GM12891 (cell line): ENCODE results near the gene PSMB7.
A peak's percentile ranks its signal among the peaks of the same experiment; 100 is the strongest.

ENCODE experiments used
- DNase-seq: peaks from one replicate; pipeline ENCODE4 v3.0.0; 2011; ENCODE audit warnings: low spot score; ENCODE audit not compliant: insufficient read length
- FAIRE-seq: peaks from 2 replicates; lab custom pipeline; 2011; peaks lifted over from hg19 to GRCh38; lab: Jason Lieb, UNC
- PAX5 ChIP-seq: IDR thresholded peaks from 2 replicates; pipeline ENCODE4 v1.6.1; 2011; ENCODE audit warnings: low read length, moderate library complexity, mild to moderate bottlenecking; ENCODE audit not compliant: insufficient read depth, severe bottlenecking
- POLR2A ChIP-seq: IDR thresholded peaks from 2 replicates; pipeline ENCODE4 v1.6.1; 2011; ENCODE audit warnings: low read depth, low read length, control low read depth
- POLR2AphosphoS5 ChIP-seq: IDR thresholded peaks from 2 replicates; pipeline ENCODE4 v1.6.1; 2011; ENCODE audit warnings: low read depth, low read length, control low read depth
- POU2F2 ChIP-seq: IDR thresholded peaks from 2 replicates; pipeline ENCODE4 v1.6.1; 2011; ENCODE audit warnings: low read depth, mild to moderate bottlenecking, control low read depth, low read length, moderate library complexity
- SPI1 ChIP-seq: IDR thresholded peaks from 2 replicates; pipeline ENCODE4 v1.6.1; 2011; ENCODE audit warnings: low read depth, low read length, control low read depth
- TAF1 ChIP-seq: IDR thresholded peaks from 2 replicates; pipeline ENCODE4 v1.6.1; 2011; ENCODE audit warnings: low read depth, low read length, control low read depth

Gene PSMB7

DNA sequence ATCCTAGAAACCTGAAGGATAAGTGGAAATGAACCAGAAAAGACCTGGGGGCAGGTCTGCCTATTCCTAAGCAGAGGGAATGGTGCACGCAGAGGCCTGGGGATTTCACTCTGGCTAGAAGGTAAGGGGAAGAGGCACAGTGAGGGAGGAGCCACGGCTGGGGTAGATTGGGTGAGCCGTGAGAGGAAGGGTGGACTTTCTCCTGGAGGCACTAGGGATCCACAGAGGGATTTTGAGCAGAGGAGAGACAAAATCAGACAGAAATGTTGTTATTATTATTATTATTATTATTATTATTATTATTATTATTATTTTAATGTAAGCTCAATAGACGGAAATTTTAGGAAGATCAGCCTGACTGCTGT is 32.0 kb upstream of the PSMB7 start:
- TF ChIP-seq PAX5 = no peak
- TF ChIP-seq SPI1 = no peak
- TF ChIP-seq POU2F2 = no peak
- no peak for TF ChIP-seq TAF1
- DNase-seq (no peak), FAIRE-seq (no peak)

DNA sequence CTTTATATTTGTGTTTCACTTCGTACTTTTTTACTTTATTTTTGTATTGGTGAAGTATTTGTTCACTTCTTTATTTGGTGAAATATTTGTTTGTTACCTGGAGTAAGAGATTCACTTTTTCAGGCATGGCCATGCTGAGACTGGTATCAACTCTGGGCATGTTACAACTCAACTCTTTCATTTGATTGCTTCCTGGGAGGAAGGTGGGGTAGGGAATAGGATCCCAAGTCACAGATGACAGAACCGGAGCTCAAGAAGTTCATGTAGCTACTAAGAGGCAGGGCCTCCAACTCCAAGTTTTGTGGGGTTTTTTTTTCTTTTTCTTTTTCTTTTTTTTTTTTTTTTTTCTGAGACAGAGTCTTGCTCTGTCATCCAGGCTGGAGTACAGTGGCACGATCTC is 28.9 kb upstream of the PSMB7 start:
- TF ChIP-seq POU2F2 (no peak), SPI1 (no peak), PAX5 (no peak), POLR2A (no peak), TAF1 (no peak), POLR2AphosphoS5 (no peak)
- no peak for DNase-seq
- FAIRE-seq = no peak

DNA sequence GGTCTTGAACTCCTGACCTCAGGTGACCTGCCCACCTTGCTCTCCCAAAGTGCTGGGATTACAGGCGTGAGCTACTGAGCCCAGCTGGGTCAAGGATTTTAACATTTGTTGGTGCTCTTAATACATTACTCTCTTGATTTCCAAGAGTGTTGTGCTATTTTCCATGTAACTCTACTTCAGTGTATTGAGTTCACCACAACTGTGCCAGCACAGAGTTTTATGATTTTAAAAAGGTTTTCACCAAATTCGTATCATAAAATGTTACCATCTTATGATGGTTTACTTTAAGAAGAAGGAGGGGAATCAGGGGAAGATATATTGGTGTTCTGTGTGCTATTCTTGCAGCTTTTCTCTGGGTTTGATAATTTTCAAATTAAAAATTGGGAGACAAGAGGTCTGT is 28.4 kb upstream of the PSMB7 start:
- no peak for FAIRE-seq

DNA sequence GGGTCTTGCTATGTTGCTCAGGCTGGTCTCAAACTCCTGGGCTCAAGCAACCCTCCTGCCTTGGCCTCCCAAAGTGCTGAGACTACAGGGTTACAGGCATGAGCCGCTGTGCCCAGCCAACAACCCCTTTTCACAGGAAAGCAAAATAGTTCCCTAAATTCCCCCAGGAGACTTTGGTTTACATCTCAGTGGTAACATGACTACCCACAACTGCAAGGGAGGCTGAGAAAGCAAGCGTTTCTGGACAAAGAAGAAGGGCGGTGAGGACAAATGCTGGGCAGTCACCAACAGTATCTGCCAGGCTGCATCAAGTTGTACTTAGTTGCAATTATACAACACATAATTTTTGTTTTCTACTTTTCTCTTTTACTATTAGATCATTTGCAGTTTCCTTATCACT is 27.6 kb upstream of the PSMB7 start:
- FAIRE-seq = no peak
- TF ChIP-seq PAX5 (no peak), POLR2A (no peak), SPI1 (no peak), POLR2AphosphoS5 (no peak), POU2F2 (no peak), TAF1 (no peak)

More for the DNA sequence above, 28.4 kb upstream of the PSMB7 start:
- DNase-seq = no peak
- TF ChIP-seq POLR2A = no peak
- TF ChIP-seq POU2F2 = no peak
- no peak for TF ChIP-seq SPI1
- TF ChIP-seq TAF1 = no peak
- no peak for TF ChIP-seq POLR2AphosphoS5

DNA sequence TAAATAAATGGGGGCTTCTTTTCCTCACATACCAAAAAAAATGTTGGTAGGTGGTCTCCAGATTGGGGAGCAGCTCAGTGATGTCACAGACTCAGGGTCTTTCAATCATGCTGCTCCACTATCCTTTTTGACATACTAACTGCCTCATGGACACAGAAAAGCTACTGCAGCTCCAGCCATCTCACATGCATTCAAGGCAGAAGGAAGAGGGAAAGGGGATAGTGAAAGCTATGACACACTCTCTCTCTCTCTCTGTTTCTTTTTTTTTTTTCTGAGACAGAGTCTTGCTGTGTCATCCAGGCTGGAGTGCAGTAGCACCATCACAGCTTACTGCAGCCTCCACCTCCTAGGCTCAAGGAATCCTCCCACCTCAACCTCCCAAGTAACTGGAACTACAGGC is 27.1 kb upstream of the PSMB7 start:
- FAIRE-seq (no peak), DNase-seq (no peak)
- TF ChIP-seq POLR2A = no peak
- no peak for TF ChIP-seq TAF1
- no peak for TF ChIP-seq POU2F2
- TF ChIP-seq PAX5 = no peak
- TF ChIP-seq POLR2AphosphoS5 = no peak
- TF ChIP-seq SPI1 = no peak

More for the DNA sequence above, 27.6 kb upstream of the PSMB7 start:
- DNase-seq = no peak

DNA sequence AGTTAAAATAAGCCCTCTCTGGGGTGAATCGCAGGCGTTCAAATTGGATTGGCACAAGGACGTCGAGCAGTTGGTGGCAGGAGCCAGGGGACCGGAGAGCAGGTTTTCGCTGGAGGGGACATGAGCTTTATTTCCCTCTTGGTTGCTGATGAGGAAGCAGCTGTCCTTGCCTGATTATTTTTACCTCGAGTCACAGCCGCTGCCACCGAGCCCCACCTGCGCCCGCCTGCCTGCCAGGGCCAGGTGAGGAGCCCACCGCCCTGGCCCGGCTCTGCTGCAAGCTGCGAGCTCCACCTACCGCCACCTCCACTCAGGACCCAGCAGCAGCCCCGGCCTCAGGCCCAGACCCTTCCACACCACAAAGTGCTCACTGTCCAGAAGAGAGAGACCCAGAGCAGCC is 26.0 kb upstream of the PSMB7 start:
- no peak for TF ChIP-seq PAX5
- TF ChIP-seq POU2F2 = no peak
- TF ChIP-seq POLR2A = no peak
- no peak for TF ChIP-seq SPI1
- no peak for TF ChIP-seq POLR2AphosphoS5
- TF ChIP-seq TAF1 = no peak
- FAIRE-seq = peak; percentile 23
- no peak for DNase-seq

DNA sequence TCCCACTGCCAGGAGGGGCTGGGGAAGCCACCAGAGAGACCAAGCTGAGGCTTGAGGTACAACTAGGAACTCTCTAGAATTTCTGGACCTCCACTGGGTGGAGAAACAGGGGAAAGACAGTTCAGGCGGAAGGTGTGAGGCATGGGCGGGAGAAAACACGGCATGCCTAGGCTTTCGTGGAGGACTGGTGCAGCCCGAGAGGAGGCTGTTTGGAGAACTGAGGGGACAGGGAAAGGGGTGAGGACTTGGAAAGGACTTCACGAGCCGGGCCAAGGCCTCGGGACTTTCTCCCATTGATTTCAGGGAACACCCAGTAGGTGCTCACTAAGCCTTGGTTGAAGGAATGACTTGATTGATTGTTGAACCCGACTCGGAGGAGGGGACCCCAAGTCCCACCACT is 25.5 kb upstream of the PSMB7 start:
- no peak for FAIRE-seq
- TF ChIP-seq TAF1 = no peak
- no peak for TF ChIP-seq POLR2AphosphoS5
- TF ChIP-seq PAX5 = no peak
- TF ChIP-seq SPI1 = no peak
- TF ChIP-seq POLR2A = no peak
- no peak for TF ChIP-seq POU2F2
- DNase-seq = no peak

DNA sequence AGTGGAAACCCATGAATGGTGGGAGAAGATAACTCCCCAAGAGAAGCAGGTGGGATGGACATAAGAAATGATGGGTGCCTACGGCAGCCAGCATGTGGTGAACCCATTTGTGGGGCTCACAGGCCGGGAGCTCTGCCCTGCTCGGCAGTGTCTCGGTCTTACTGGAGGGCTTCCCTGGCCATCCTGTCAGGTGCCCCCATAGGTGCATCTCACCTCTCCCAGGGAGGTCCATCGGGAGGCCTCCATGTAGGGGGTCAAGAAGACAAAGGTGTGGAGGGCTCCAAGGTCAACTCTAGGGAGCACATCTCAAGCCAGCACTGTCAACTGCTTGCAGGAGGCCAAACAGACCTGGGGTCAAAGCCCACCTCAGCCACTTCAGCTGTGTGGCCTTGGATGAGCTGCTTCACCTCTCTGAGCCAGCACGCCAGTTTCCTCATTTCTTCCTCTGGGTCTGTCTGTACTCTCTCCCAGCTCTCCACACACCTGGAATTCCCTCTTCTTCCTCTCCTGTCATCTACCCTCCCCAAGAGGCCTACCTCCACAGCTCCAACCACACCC is 24.5 kb upstream of the PSMB7 start:
- no peak for TF ChIP-seq POLR2AphosphoS5
- TF ChIP-seq PAX5 = no peak
- TF ChIP-seq POU2F2 = no peak
- TF ChIP-seq TAF1 = no peak
- no peak for DNase-seq
- no peak for FAIRE-seq

DNA sequence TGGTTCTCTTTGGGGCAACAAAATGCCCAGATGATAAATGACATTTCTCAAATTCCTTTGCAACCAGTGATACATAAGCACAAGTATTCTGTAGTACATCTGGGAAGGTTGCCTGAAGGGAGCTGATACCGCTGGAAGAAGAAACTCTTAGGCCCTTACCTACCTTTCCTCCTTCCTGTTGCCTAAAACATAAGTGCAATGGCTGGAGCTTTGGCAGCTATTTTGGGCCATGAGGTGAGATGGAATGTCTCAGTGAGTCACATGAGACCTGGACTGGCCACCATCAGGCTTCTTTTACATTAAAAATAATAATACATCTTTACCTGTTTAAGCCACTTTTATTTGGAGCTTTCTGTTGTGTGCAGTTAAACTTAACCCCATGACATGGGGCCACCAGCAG is 23.8 kb upstream of the PSMB7 start:
- TF ChIP-seq POU2F2 = no peak
- no peak for TF ChIP-seq POLR2A
- TF ChIP-seq SPI1 = no peak
- TF ChIP-seq TAF1 = no peak
- TF ChIP-seq PAX5 = no peak
- TF ChIP-seq POLR2AphosphoS5 = no peak
- DNase-seq (no peak), FAIRE-seq (no peak)

DNA sequence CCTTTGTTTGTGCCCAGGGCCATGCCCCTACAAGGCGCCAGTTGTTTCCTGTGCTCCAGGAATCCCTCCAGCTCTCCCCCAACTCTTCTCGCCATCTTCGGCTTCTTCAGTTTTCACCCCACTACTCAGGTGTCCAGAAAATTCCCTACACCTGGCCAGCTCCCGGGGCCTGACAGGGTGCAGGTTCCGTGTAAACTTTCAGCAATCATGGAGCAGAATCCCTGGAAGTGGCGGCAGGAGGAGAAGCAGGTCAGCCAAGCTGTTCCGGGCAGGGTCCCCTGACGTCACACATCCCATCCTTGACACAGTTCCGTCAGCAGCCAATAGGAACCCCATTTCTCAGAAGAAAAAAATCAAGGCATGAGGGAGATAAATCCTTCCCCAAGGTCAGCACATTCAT is 22.8 kb upstream of the PSMB7 start:
- TF ChIP-seq SPI1 (no peak), TAF1 (no peak), PAX5 (no peak), POLR2A (no peak), POU2F2 (no peak), POLR2AphosphoS5 (no peak)
- DNase-seq (no peak), FAIRE-seq (no peak)

DNA sequence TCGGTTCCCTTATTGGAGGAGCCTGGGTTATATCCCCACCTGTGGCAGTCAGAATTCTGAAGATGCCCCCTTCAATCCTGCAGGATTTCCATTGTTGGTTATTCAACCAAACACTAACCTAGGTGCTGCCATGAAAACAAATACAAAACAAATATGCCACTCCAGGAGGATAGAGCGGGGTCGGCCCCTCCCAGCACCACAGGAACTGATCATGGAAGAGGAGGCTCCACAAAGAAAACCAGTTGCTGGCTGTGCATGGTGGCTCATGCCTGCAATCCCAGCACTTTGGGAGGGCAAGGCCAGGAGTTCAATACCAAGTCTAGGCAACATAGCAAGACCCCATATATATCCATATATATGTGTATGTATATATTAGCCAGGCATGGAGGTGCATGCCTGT is 21.8 kb upstream of the PSMB7 start:
- no peak for TF ChIP-seq POU2F2
- TF ChIP-seq TAF1 = no peak
- TF ChIP-seq PAX5 = no peak
- TF ChIP-seq POLR2AphosphoS5 = no peak
- TF ChIP-seq SPI1 = no peak
- no peak for TF ChIP-seq POLR2A
- DNase-seq (no peak), FAIRE-seq (no peak)
